Loucy (cell line): ENCODE data around the gene PPP1R14C.
A peak's percentile ranks its signal among the peaks of the same experiment; 100 is the strongest.

ENCODE experiments used
- H2AFZ ChIP-seq: fragments of 200-600 bp; sonication (generic); 2 replicates; pipeline ENCODE4 v1.6.0; 2016; ENCODE audit warnings: antibody characterized with exemption, mild to moderate bottlenecking, low read length, moderate library complexity
- H3F3A ChIP-seq: fragments of 200-600 bp; 2 replicates; pipeline ENCODE4 v1.6.0; 2016; ENCODE audit warnings: antibody characterized with exemption, low read depth, mild to moderate bottlenecking
- H3K27me3 ChIP-seq: fragments of 200-600 bp; sonication (generic); 2 replicates; pipeline ENCODE4 v1.6.1; 2014; ENCODE audit warnings: low read length, mild to moderate bottlenecking; ENCODE audit not compliant: insufficient read depth, poor library complexity, severe bottlenecking
- H3K36me3 ChIP-seq: fragments of 200-600 bp; sonication (generic); 2 replicates; pipeline ENCODE4 v1.6.1; 2016; ENCODE audit warnings: low read length; ENCODE audit not compliant: insufficient read depth
- H3K4me1 ChIP-seq: fragments of 200-600 bp; sonication (generic); 2 replicates; pipeline ENCODE4 v1.5.1; 2014; ENCODE audit warnings: low read length, mild to moderate bottlenecking; ENCODE audit not compliant: insufficient read depth, poor library complexity, severe bottlenecking
- H3K4me2 ChIP-seq: fragments of 200-600 bp; sonication (generic); 2 replicates; pipeline ENCODE4 v1.6.0; 2014; ENCODE audit warnings: antibody characterized with exemption, low read length, low read depth, mild to moderate bottlenecking; ENCODE audit not compliant: poor library complexity, severe bottlenecking
- H3K4me3 ChIP-seq: fragments of 200-600 bp; sonication (generic); 2 replicates; pipeline ENCODE4 v1.5.1; 2014; ENCODE audit warnings: low read length, mild to moderate bottlenecking, mixed read lengths; ENCODE audit not compliant: poor library complexity, severe bottlenecking
- H3K79me2 ChIP-seq: fragments of 200-600 bp; sonication (generic); 2 replicates; pipeline ENCODE4 v1.6.1; 2014; ENCODE audit warnings: low read length; ENCODE audit not compliant: insufficient read depth
- H3K9ac ChIP-seq: fragments of 200-600 bp; sonication (generic); 2 replicates; pipeline ENCODE4 v1.6.0; 2014; ENCODE audit warnings: mild to moderate bottlenecking, low read depth, low read length, moderate library complexity; ENCODE audit not compliant: poor library complexity, severe bottlenecking
- H3K9me2 ChIP-seq: fragments of 200-600 bp; sonication (generic); replicated peaks from 2 replicates; pipeline ENCODE4 v1.6.1; 2016; ENCODE audit warnings: low read depth, low read length, mixed read lengths
- H3K9me3 ChIP-seq: fragments of 200-600 bp; sonication (generic); 2 replicates; pipeline ENCODE4 v1.6.1; 2014; ENCODE audit warnings: mild to moderate bottlenecking, antibody characterized with exemption, low read length, low read depth; ENCODE audit not compliant: insufficient read depth
- H4K20me1 ChIP-seq: fragments of 200-600 bp; sonication (generic); 2 replicates; pipeline ENCODE4 v1.6.0; 2014; ENCODE audit warnings: antibody characterized with exemption, low read length, mild to moderate bottlenecking; ENCODE audit not compliant: insufficient read depth, poor library complexity, severe bottlenecking
- EZH2phosphoT487 ChIP-seq: fragments of 200-600 bp; IDR thresholded peaks from 2 replicates; pipeline ENCODE4 v1.6.1; 2018; ENCODE audit warnings: antibody characterized with exemption, mild to moderate bottlenecking, moderate library complexity, borderline replicate concordance
- TF ChIP-seq, protein P1 (sequence below): fragments of 200-600 bp; sonication (generic); conservative IDR thresholded peaks from 2 replicates; pipeline ENCODE4 v1.5.1; 2014; ENCODE audit warnings: mild to moderate bottlenecking, antibody characterized with exemption, low read length

Gene PPP1R14C

DNA sequence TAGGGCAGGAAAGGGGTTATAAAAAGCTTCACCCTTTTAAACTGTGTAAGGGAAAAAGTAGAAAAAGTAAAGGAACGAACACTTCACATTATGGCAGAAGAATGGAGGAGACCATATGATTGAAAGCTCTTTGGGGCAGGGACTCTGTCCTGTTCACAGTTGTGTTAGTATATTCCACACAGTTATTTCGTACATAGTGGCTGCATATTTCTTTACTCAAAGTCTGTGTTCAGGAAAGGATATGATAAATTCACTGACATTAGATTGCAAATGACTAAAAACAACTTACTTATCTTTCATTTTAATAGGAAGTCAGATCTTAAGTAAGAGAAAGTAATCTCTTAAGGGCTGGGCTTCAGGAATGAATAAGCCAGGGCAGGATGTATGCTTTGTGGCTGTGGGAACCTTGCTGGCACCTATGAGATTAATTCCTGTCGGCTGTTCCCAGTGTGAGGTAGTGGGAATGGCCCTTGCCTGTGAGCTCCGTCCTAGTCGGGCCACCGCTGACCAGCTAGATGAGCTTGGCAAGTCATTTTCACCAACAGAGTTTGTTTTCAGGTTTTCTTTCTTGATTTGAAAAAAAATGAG lies 11.2 kb downstream of the PPP1R14C start:
- no peaks in the 10 kb centered on the region for H3K9me3 ChIP-seq
- no peaks in the 10 kb centered on the region for H3K9me2 ChIP-seq
- H3K9ac ChIP-seq = peak overlapping the region; percentile 52
- H3F3A ChIP-seq = peaks cover 2% of the 10 kb centered on the region
- peak overlapping the region; percentile 60 for H3K4me3 ChIP-seq
- H3K4me1 ChIP-seq = peaks cover 45% of the 10 kb centered on the region
- H3K79me2 ChIP-seq = no peaks in the 10 kb centered on the region
- no peak for TF ChIP-seq EZH2phosphoT487
- TF ChIP-seq, protein P1, sequence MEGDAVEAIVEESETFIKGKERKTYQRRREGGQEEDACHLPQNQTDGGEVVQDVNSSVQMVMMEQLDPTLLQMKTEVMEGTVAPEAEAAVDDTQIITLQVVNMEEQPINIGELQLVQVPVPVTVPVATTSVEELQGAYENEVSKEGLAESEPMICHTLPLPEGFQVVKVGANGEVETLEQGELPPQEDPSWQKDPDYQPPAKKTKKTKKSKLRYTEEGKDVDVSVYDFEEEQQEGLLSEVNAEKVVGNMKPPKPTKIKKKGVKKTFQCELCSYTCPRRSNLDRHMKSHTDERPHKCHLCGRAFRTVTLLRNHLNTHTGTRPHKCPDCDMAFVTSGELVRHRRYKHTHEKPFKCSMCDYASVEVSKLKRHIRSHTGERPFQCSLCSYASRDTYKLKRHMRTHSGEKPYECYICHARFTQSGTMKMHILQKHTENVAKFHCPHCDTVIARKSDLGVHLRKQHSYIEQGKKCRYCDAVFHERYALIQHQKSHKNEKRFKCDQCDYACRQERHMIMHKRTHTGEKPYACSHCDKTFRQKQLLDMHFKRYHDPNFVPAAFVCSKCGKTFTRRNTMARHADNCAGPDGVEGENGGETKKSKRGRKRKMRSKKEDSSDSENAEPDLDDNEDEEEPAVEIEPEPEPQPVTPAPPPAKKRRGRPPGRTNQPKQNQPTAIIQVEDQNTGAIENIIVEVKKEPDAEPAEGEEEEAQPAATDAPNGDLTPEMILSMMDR = no peak
- no peaks in the 10 kb centered on the region for H3K27me3 ChIP-seq
- no peaks in the 10 kb centered on the region for H4K20me1 ChIP-seq
- peak overlapping the region; percentile 76 for H3K4me2 ChIP-seq
- H3K36me3 ChIP-seq = no peaks in the 10 kb centered on the region
- H2AFZ ChIP-seq = peak overlapping the region; percentile 84

DNA sequence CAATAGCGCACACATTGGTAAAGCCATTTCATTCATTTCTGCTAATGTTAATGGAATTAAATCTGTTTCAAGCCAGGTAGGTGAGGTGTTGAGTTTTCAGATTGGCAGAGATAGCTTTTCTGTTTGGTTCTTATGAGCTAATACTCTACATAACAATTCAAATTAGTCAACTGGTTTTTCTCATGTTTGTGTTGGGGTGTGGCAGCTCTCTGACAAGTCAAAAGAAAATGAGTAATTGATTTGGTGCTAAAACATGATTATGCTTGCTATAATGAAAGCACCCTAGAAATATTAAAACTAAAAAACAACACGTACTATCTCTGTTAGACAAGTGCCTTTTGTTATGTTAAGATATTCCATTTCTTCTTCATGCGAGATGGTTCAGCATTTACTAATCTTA lies 13.6 kb downstream of the PPP1R14C start:
- no peak overlapping the region for H3K4me3 ChIP-seq
- H3F3A ChIP-seq = peaks cover 2% of the 10 kb centered on the region
- H3K9ac ChIP-seq = no peak overlapping the region
- H3K79me2 ChIP-seq = no peaks in the 10 kb centered on the region
- peaks cover 45% of the 10 kb centered on the region for H3K4me1 ChIP-seq
- no peak overlapping the region for H2AFZ ChIP-seq
- no peaks in the 10 kb centered on the region for H3K9me3 ChIP-seq
- no peaks in the 10 kb centered on the region for H3K36me3 ChIP-seq
- no peaks in the 10 kb centered on the region for H3K27me3 ChIP-seq
- TF ChIP-seq EZH2phosphoT487 = no peak
- TF ChIP-seq, protein P1 = no peak
- H3K9me2 ChIP-seq = no peaks in the 10 kb centered on the region
- no peaks in the 10 kb centered on the region for H4K20me1 ChIP-seq
- H3K4me2 ChIP-seq = no peak overlapping the region

DNA sequence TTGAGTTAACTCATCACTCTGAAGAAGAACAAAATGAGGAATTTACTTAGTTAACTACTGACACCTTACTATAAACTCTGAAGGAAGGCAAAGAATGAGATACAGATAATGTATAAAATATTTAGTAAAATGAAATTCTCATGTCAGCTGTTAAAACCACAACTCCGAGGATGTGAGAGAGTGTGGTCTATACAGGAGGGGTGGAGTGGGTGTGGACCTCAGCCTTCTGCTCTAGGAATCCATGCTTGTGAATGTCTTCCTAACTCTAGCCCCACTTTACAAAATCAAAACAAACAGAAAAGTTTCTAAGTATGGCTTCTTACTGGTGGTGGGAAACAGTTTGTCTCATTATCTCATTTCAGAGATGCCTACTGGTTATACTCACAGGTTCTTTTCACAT lies 14.2 kb downstream of the PPP1R14C start:
- no peaks in the 10 kb centered on the region for H3K9me3 ChIP-seq
- no peak overlapping the region for H3K9ac ChIP-seq
- no peaks in the 10 kb centered on the region for H3K36me3 ChIP-seq
- peaks cover 2% of the 10 kb centered on the region for H3F3A ChIP-seq
- H3K9me2 ChIP-seq = no peaks in the 10 kb centered on the region
- H3K4me1 ChIP-seq = peaks cover 45% of the 10 kb centered on the region
- no peak overlapping the region for H3K4me3 ChIP-seq
- H4K20me1 ChIP-seq = no peaks in the 10 kb centered on the region
- H2AFZ ChIP-seq = no peak overlapping the region
- no peak overlapping the region for H3K4me2 ChIP-seq
- TF ChIP-seq, protein P1 = no peak
- no peak for TF ChIP-seq EZH2phosphoT487
- H3K79me2 ChIP-seq = no peaks in the 10 kb centered on the region
- no peaks in the 10 kb centered on the region for H3K27me3 ChIP-seq
